ENCODE results near the gene FREM1.

Gene FREM1

GRCh38 chr9:14749741-14750211, 160.5 kb downstream of the FREM1 start:
- DNase-seq (ENCODE audit: extremely low read depth, insufficient read length), result no peak
- TF ChIP-seq CTCF (IDR thresholded peaks at IDR 0.05; ENCODE audit: insufficient read depth, low read length, poor library complexity, severe bottlenecking), result no peak
- peaks cover 1% of the 10 kb centered on the region; the same call in 1 of the 2 replicates for H3K27me3 ChIP-seq (replicated peaks; ENCODE audit: control insufficient read depth, insufficient read depth, low read length)
- no peaks in the 10 kb centered on the region for H3K36me3 ChIP-seq (ENCODE audit: control insufficient read depth, insufficient read depth, low read length)
- H3K4me3 ChIP-seq (replicated peaks; ENCODE audit: low read depth, low read length), result no peak overlapping the region

- Histone ChIP-seq H3K4me3 (replicated peaks; ENCODE audit: low read depth, low read length) (no peak overlapping the region), H3K36me3 (ENCODE audit: control insufficient read depth, insufficient read depth, low read length) (no peaks in the 10 kb centered on the region), H3K27me3 (replicated peaks; ENCODE audit: control insufficient read depth, insufficient read depth, low read length) (peaks cover 1% of the 10 kb centered on the region; the same call in 1 of the 2 replicates)
- TF ChIP-seq CTCF (IDR thresholded peaks at IDR 0.05; ENCODE audit: insufficient read depth, low read length, poor library complexity, severe bottlenecking), result no peak
- no peak for DNase-seq (ENCODE audit: extremely low read depth, insufficient read length)
Measured at GRCh38 chr9:14748373-14748772, 161.9 kb downstream of the FREM1 start.

GRCh38 chr9:14747111-14747510, 163.1 kb downstream of the FREM1 start:
- Histone ChIP-seq H3K27me3 (replicated peaks; ENCODE audit: control insufficient read depth, insufficient read depth, low read length) (no peaks in the 10 kb centered on the region), H3K36me3 (ENCODE audit: control insufficient read depth, insufficient read depth, low read length) (no peaks in the 10 kb centered on the region), H3K4me3 (replicated peaks; ENCODE audit: low read depth, low read length) (no peak overlapping the region)
- no peak for TF ChIP-seq CTCF (IDR thresholded peaks at IDR 0.05; ENCODE audit: insufficient read depth, low read length, poor library complexity, severe bottlenecking)
- no peak for DNase-seq (ENCODE audit: extremely low read depth, insufficient read length)

GRCh38 chr9:14746626-14747025, 163.6 kb downstream of the FREM1 start:
- DNase-seq (ENCODE audit: extremely low read depth, insufficient read length), result no peak
- H3K4me3 ChIP-seq (replicated peaks; ENCODE audit: low read depth, low read length), result no peak overlapping the region
- no peaks in the 10 kb centered on the region for H3K27me3 ChIP-seq (replicated peaks; ENCODE audit: control insufficient read depth, insufficient read depth, low read length)
- no peaks in the 10 kb centered on the region for H3K36me3 ChIP-seq (ENCODE audit: control insufficient read depth, insufficient read depth, low read length)
- no peak for TF ChIP-seq CTCF (IDR thresholded peaks at IDR 0.05; ENCODE audit: insufficient read depth, low read length, poor library complexity, severe bottlenecking)

- Histone ChIP-seq H3K4me3 (replicated peaks; ENCODE audit: low read depth, low read length) (no peak overlapping the region), H3K36me3 (ENCODE audit: control insufficient read depth, insufficient read depth, low read length) (no peaks in the 10 kb centered on the region), H3K27me3 (replicated peaks; ENCODE audit: control insufficient read depth, insufficient read depth, low read length) (no peaks in the 10 kb centered on the region)
- DNase-seq (ENCODE audit: extremely low read depth, insufficient read length), result no peak
- no peak for TF ChIP-seq CTCF (IDR thresholded peaks at IDR 0.05; ENCODE audit: insufficient read depth, low read length, poor library complexity, severe bottlenecking)
Measured at GRCh38 chr9:14744768-14745167, 165.5 kb downstream of the FREM1 start.

- TF ChIP-seq CTCF (IDR thresholded peaks at IDR 0.05; ENCODE audit: insufficient read depth, low read length, poor library complexity, severe bottlenecking), result no peak
- Histone ChIP-seq H3K4me3 (replicated peaks; ENCODE audit: low read depth, low read length) (no peak overlapping the region), H3K27me3 (replicated peaks; ENCODE audit: control insufficient read depth, insufficient read depth, low read length) (no peaks in the 10 kb centered on the region), H3K36me3 (ENCODE audit: control insufficient read depth, insufficient read depth, low read length) (no peaks in the 10 kb centered on the region)
- no peak for DNase-seq (ENCODE audit: extremely low read depth, insufficient read length)
Measured at GRCh38 chr9:14741369-14741768, 168.9 kb downstream of the FREM1 start.

Measured in GM06990 (cell line).